ENCODE measurements around the gene ABCG5. TPM values are rescaled to one million over a fixed set of nuclear protein-coding genes. Genes with fewer than 3 reads are reported as not detected.

Gene ABCG5
- total RNA-seq, 2 donors from 2014 or later, result not detected

- Histone ChIP-seq H3K9me3 (ENCODE audit: control insufficient read depth, low read length) (no peaks in the 10 kb centered on the region), H3K27ac (ENCODE audit: low read depth, low read length) (no peak overlapping the region), H3K4me3 (ENCODE audit: low read length) (no peak overlapping the region), H3K36me3 (ENCODE audit: control insufficient read depth, insufficient read depth, low read length) (no peaks in the 10 kb centered on the region), H3K4me1 (ENCODE audit: control insufficient read depth, insufficient read depth, low read length) (no peaks in the 10 kb centered on the region), H3K9ac (ENCODE audit: extremely low read depth, low read length, poor library complexity, severe bottlenecking) (no peak overlapping the region), H3K27me3 (ENCODE audit: control insufficient read depth, insufficient read depth, low read length, poor library complexity, severe bottlenecking) (peaks cover 2% of the 10 kb centered on the region)
- H3K27me3 Mint-ChIP-seq (ENCODE audit: insufficient read depth), result peaks cover 4% of the 10 kb centered on the region
- no peak for DNase-seq
- no peaks in the 10 kb centered on the region for H3K36me3 Mint-ChIP-seq (ENCODE audit: low read depth)
- H3K4me3 Mint-ChIP-seq, result no peak overlapping the region
- no peak for TF ChIP-seq CTCF (conservative IDR thresholded peaks at IDR 0.05)
- no peaks in the 10 kb centered on the region for H3K9me3 Mint-ChIP-seq
- no peak overlapping the region for H3K27ac Mint-ChIP-seq
- WGBS, 2 experiments (ENCODE audit: insufficient coverage in 1 of 2, insufficient read length in 1 of 2), result 82 to 92% methylated on average over 5 of the region's 5 CpGs
- H3K4me1 Mint-ChIP-seq, result no peaks in the 10 kb centered on the region
These were observed 2.3 kb upstream of the ABCG5 start for GRCh38 chr2:43840965-43841364.

GRCh38 chr2:43839776-43840564 lies 1.3 kb upstream of the ABCG5 start:
- Histone ChIP-seq H3K4me1 (ENCODE audit: control insufficient read depth, insufficient read depth, low read length) (no peaks in the 10 kb centered on the region), H3K9ac (ENCODE audit: extremely low read depth, low read length, poor library complexity, severe bottlenecking) (no peak overlapping the region), H3K27me3 (ENCODE audit: control insufficient read depth, insufficient read depth, low read length, poor library complexity, severe bottlenecking) (no peaks in the 10 kb centered on the region), H3K36me3 (ENCODE audit: control insufficient read depth, insufficient read depth, low read length) (no peaks in the 10 kb centered on the region), H3K9me3 (ENCODE audit: control insufficient read depth, low read length) (no peaks in the 10 kb centered on the region), H3K4me3 (ENCODE audit: low read length) (no peak overlapping the region), H3K27ac (ENCODE audit: low read depth, low read length) (no peak overlapping the region)
- 85 to 87% methylated on average over 4 to 12 of the region's 14 CpGs for WGBS, 2 experiments (ENCODE audit: insufficient coverage in 1 of 2, insufficient read length in 1 of 2)
- Mint-ChIP-seq H3K36me3 (ENCODE audit: low read depth) (no peaks in the 10 kb centered on the region), H3K9me3 (no peaks in the 10 kb centered on the region), H3K4me1 (no peaks in the 10 kb centered on the region), H3K27ac (no peak overlapping the region), H3K4me3 (no peak overlapping the region), H3K27me3 (ENCODE audit: insufficient read depth) (peaks cover 4% of the 10 kb centered on the region)
- no peak for TF ChIP-seq CTCF (conservative IDR thresholded peaks at IDR 0.05)
- no peak for DNase-seq

- H3K27ac ChIP-seq (ENCODE audit: low read depth, low read length), result no peak overlapping the region
- H3K27me3 ChIP-seq (ENCODE audit: control insufficient read depth, insufficient read depth, low read length, poor library complexity, severe bottlenecking), result no peaks in the 10 kb centered on the region
- H3K4me3 ChIP-seq (ENCODE audit: low read length), result no peak overlapping the region
- no peak for TF ChIP-seq CTCF (conservative IDR thresholded peaks at IDR 0.05)
- H3K4me1 ChIP-seq (ENCODE audit: control insufficient read depth, insufficient read depth, low read length), result no peaks in the 10 kb centered on the region
- Mint-ChIP-seq H3K27ac (no peak overlapping the region), H3K36me3 (ENCODE audit: low read depth) (no peaks in the 10 kb centered on the region), H3K27me3 (ENCODE audit: insufficient read depth) (peaks cover 2% of the 10 kb centered on the region), H3K4me1 (no peaks in the 10 kb centered on the region), H3K9me3 (no peaks in the 10 kb centered on the region), H3K4me3 (no peak overlapping the region)
- no peak overlapping the region for H3K9ac ChIP-seq (ENCODE audit: extremely low read depth, low read length, poor library complexity, severe bottlenecking)
- H3K9me3 ChIP-seq (ENCODE audit: control insufficient read depth, low read length), result no peaks in the 10 kb centered on the region
- 88 to 92% methylated on average over 13 to 21 of the region's 21 CpGs for WGBS, 2 experiments (ENCODE audit: insufficient coverage in 1 of 2, insufficient read length in 1 of 2)
- H3K36me3 ChIP-seq (ENCODE audit: control insufficient read depth, insufficient read depth, low read length), result no peaks in the 10 kb centered on the region
- no peak for DNase-seq
These were observed 644 bp downstream of the ABCG5 start for GRCh38 chr2:43837831-43838559.
